ENCODE results near the gene HOXA4.

GRCh38 chr7:27099453-27100370 is 30.8 kb downstream of the HOXA4 start:
- TF ChIP-seq EZH2 (IDR thresholded peaks at IDR 0.05; ENCODE audit: low read depth, unreplicated experiment) (peak; percentile 21), ZNF114 (CRISPR knock-in tag; IDR thresholded peaks at IDR 0.05) (no peak), POLR2AphosphoS5 (IDR thresholded peaks at IDR 0.05; ENCODE audit: low read depth) (no peak), EZH2phosphoT487 (IDR thresholded peaks at IDR 0.05; ENCODE audit: unreplicated experiment) (no peak), REST (IDR thresholded peaks at IDR 0.05; ENCODE audit: unreplicated experiment) (no peak), CREB1 (CRISPR knock-in tag; IDR thresholded peaks at IDR 0.05; ENCODE audit: low read depth) (no peak), STAT1 (IDR thresholded peaks at IDR 0.05; ENCODE audit: unreplicated experiment) (no peak), NANOG (IDR thresholded peaks at IDR 0.05; ENCODE audit: borderline replicate concordance) (no peak), JUNB (IDR thresholded peaks at IDR 0.05; ENCODE audit: unreplicated experiment) (no peak), ZNF331 (CRISPR knock-in tag; IDR thresholded peaks at IDR 0.05; ENCODE audit: low read depth) (no peak), ETS1 (IDR thresholded peaks at IDR 0.05) (no peak), ZNF462 (CRISPR knock-in tag; IDR thresholded peaks at IDR 0.05) (no peak)
- TF ChIP-seq, protein P1, sequence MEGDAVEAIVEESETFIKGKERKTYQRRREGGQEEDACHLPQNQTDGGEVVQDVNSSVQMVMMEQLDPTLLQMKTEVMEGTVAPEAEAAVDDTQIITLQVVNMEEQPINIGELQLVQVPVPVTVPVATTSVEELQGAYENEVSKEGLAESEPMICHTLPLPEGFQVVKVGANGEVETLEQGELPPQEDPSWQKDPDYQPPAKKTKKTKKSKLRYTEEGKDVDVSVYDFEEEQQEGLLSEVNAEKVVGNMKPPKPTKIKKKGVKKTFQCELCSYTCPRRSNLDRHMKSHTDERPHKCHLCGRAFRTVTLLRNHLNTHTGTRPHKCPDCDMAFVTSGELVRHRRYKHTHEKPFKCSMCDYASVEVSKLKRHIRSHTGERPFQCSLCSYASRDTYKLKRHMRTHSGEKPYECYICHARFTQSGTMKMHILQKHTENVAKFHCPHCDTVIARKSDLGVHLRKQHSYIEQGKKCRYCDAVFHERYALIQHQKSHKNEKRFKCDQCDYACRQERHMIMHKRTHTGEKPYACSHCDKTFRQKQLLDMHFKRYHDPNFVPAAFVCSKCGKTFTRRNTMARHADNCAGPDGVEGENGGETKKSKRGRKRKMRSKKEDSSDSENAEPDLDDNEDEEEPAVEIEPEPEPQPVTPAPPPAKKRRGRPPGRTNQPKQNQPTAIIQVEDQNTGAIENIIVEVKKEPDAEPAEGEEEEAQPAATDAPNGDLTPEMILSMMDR (conservative IDR thresholded peaks at IDR 0.05; ENCODE audit: low read depth in 2 of 2) = no peak

Measured in GM23338 (cell line).